Measurements from ENCODE around the gene SOCS7.

The SOCS7 gene

DNA sequence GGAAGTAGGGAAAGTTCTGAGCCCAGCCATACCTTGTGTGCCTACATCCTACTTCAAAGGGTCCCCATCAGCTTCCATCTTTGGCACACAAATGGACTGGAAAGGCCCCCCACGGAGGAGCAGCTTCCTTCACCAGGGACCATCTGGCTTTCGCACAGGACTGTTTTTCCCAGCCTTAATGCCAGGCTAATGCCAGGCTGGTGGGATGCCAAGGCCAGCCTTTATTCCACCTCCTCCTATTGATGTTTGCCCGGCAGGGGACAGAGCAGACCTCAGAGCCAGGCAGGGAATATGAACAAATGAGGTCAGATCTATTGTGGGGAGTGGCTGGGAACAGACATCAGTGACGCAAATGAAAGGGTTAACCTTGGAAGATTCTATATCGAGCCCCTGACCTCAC is 13.6 kb upstream of the SOCS7 start:
- DNase-seq: no peak

DNA sequence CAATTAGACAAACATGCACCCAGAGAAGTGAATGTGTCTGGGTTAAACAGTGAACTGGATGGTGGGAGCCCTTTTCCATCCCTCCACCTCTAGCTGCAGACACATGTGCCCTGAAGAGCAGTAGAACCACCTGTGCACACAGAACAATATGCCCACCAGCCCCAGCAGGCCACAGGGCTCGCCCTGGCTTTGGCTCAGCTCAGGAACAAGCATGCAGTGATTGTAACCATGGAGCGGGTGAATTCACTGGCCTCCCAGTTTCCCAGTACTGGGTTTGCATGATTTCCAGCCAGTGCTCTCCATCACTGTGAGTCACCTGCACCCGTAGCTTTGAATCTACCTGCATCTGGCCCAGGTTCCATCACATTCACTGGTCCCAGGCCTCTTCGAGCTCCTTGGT is 13.1 kb upstream of the SOCS7 start:
- DNase-seq: no peak

DNA sequence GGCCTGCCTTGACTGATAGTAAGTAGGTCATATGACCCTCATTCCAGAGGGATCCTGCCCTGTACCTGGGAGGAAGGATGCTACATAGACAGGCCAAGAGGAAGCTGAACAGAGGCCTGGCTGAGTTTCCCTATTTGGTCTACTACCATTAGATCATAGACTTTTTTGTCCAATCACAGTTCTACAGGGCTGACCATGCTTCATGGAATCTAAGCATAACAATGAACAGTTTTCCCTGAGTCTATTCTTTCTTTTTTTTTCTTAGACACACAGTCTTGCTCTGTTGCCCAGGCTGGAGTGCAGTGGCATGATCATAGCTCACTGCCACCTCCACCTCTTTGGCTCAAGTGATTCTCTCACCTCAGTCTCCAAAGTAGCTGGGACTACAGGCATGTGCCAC is 11.8 kb upstream of the SOCS7 start:
- DNase-seq: no peak

DNA sequence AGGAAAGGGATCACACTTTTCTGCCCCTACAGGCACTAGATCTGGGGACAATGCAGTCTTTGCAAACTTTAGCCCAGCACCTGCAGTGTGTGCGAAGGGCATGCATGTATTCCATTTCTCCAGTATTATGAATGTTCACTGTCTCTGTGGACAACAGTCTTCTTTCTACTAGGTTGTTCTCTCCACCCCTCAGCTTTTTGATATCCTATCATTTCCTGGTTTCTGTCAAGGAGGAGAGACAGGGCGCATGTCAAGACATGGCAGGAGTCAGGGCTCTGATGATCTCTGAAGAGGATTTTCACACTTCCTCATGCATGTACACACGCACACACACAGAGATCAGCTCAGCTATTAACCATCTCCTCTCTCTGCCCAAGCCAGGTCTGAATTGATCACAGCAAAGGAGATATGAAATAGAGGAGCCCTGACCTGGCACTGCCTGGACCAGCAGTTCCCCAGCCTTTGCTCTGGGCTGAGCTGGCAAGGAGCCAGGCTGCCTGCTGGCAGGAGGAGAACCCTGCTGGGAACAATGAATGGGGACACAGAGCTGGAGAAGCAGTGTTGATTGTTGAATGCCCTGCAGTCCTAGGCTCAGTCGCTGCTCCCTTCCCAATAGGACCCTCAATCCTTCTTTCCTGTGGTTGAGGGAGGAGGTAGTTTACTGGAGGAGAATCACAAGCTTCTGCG is 10.5 kb upstream of the SOCS7 start:
- peak; percentile 93 for DNase-seq

DNA sequence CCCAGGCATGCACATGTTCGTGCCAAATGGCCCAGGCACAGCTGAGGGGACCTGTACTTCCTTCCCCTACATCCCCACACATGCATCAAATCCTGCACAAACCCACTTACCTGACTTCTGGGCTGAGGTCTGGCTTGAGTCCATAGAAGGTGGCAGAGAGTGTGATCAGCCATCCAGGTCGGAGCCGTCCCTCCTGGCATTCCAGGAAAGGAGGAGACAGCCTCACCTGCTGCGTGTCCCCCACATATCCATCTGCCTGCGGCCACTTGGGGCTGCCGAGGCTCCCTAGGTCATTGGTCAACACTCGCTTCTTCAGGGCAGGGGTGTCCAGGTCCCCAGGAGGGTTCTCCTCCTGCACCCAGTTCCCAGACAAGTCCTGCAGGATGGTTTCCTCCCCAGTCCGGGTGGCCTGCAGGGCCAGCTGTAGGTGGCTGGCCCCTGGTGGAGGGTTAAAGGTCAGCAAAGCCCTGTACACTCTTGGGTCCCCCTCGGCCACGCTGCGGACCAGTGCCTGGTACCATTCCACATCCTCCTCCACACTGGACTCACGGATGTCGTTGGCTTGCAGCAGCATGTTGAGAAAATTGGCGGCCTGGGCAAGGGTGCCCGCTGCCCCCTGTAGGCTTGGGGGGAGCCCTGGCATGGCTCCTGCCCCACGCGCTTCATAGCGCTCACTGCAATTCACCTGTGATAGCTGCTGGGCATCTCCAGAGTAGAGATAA is 8.6 kb upstream of the SOCS7 start:
- DNase-seq: no peak

DNA sequence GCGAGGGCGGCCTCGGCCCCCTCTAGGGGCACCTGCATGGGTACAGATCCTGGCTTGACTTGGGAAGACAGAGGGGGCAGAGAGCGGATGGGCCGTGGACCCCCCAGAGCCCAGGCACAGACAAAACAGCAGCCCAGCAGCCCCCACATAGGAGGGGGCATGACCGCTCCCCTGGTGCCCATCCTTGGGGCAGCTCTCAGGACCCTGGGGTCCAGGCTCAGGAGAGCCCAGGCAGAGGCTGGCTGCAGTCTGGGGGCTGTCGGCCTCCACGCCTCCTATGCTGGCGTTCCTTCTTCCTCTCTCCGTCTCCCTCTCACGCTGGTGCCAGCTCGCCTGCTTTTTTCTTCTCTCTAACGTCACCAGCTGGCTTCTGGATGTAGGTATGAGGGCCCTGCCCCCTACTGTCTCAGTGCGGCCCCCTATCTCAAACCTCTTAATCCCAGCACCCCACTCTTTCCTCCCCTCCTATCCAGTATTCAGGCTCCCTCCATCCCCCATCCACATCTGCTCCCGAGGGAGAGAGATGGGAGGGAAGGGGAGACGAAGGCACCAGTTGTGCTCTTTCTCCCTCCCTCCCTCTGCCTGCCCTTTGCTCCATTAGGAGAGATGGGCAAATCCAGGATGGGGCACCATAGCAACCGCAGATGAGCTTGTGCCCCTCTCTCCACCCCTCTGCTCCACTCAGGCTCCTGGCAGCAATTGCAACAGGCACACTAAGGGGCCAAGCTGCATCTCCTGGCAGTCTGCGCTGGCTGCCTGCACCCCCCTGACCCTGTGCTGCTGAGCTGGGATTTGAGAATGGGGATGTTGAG is 7.8 kb upstream of the SOCS7 start, which contains the start of gene GPR179:
GPR179 (minus strand) TSS at position 349 of the 812 bp plus-strand sequence; CDS start at position 182, 167 bp downstream.
- DNase-seq: no peak

DNA sequence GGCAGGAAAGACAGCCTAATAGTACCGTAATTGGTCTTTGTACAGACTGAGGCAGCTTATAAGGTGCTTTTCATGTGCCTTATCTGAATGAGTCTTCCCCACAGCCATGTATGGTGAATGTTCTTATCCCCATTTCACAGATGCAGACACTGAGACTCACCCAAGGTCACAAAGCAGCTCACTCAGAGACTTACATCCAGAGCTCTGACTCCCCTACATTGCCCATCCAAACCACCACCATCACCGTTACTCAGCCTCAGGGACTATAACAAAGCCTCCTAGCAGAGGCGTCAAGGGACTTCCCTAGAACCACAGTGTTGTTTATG is 7.3 kb upstream of the SOCS7 start:
- no peak for DNase-seq

DNA sequence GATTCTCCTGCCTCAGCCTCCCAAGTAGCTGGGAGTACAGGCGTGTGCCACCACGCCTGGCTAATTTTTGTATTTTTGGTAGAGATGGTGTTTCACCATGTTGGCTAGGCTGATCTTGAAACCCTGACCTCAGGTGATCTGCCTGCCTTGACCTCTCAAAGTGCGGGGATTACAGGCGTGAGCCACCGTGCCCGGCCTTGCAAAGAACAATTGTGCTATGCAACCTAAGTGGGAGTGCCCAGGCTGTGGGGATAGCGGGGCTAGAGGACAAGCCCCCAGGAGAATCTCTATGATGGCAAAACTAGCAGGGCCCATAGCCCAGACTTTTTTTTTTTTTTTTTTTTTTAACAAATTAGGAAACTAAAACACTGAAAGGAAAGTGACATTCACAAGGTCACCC is 5.9 kb upstream of the SOCS7 start:
- no peak for DNase-seq

DNA sequence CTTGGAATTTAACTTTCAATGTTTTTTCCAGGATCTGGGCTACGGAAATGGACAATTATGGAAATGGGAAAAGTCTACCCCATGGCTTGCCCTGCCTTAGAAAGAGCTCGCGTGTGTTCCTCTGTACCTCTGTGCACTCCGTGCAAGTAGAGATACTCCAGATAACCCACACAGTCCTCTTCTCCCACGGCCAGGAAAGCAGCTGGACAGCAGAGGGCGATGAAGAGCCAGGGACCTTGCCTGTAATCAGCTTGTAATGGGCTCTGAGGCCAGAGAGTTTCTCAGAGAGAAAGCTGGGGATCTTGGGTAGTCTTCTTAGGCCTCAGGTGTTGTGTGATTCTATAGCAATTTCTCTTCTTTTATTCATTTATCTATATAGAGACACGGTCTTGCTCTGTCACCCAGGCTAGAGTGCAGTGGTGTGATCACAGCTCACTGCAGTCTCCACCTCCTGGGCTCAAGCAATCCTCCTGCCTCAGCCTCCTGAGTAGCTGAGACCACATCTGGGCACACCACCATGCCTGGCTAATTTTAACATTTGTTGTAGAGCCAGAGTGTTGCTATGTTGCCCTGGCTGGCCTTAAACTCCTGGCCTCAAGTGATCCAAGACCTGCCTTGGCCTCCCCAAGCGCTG is 2.4 kb upstream of the SOCS7 start:
- peak; percentile 67 for DNase-seq

DNA sequence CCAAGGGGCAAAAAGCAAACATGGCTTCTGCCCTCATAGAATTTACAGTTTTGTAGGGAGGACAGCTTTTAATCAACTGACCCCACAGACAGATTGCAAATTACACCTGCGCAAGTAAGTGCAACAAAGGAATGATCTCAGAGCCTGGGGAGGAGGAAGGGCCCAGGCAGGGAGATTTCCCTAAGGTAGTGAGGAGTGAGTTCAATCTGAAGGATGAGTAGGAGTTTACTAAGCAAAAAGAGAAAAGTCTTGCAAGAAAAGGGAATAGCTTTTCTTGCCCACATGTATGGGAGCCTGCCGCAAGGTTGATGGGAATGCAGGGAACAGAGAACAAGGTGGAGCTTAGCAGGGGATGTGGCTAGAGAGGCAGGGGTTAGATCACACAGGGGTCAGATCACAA is 1.6 kb upstream of the SOCS7 start:
- DNase-seq: no peak

DNA sequence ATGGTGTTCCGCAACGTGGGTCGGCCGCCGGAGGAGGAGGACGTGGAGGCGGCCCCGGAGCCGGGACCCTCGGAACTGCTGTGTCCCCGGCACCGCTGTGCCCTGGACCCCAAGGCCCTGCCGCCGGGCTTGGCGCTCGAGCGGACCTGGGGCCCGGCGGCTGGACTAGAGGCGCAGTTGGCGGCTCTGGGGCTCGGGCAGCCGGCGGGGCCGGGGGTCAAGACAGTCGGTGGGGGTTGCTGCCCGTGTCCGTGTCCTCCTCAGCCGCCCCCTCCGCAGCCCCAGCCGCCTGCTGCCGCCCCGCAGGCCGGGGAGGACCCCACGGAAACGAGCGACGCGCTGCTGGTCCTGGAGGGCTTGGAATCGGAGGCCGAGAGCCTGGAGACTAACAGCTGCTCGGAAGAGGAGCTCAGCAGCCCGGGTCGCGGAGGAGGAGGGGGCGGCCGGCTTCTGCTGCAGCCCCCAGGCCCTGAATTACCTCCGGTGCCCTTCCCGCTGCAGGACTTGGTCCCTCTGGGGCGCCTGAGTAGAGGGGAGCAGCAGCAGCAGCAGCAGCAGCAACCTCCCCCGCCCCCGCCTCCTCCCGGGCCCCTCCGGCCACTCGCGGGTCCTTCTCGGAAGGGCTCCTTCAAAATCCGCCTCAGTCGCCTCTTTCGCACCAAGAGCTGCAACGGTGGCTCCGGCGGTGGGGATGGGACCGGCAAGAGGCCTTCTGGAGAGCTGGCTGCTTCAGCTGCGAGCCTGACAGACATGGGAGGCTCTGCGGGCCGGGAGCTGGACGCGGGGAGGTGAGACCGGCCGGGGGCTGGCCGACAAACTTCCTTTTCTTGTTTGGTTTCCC is 821 bp downstream of the SOCS7 start:
- no peak for DNase-seq

DNA sequence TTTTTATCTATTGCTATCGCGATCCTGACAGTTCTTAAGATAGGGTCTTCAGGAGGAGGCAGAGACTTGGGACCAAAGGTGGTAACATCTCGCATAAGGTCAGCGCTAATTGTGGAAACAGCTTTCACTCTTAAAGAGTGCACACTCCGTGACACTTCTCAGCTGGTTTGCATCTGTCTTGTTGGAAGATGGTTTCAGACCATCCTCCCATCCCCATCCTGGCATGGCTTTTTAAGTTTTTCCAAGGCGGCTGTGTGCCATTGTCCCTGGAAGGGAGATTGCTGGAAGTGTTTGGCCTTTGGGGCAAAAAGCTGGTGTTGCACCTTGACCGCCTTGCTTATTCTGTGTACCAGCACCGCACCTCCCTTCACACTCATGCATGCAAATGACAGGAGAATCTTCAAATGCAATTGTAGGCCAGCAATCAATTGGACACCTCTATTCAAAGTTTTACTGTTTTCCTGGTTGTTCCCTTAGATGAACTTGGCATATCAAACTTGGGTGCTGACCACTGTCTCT is 1.5 kb downstream of the SOCS7 start:
- DNase-seq: no peak

DNA sequence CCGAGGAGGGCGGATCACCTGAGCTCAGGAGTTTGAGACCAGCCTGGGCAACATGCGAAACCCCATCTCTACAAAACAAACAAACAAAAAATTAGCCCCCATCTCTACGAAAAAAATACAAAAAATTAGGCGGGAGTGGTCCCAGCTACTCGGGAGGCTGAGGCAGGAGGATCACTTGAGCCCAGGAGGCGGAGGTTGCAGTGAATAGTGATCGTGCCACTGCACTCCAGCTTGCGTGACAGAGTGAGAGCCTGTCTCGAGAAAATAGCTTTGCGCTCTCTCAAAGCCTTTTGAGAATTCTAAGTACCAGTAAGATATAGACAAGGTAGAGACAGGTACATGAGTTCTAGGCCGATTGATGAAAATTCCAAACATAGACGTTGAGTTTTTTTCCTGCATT is 2.0 kb downstream of the SOCS7 start:
- DNase-seq: no peak

DNA sequence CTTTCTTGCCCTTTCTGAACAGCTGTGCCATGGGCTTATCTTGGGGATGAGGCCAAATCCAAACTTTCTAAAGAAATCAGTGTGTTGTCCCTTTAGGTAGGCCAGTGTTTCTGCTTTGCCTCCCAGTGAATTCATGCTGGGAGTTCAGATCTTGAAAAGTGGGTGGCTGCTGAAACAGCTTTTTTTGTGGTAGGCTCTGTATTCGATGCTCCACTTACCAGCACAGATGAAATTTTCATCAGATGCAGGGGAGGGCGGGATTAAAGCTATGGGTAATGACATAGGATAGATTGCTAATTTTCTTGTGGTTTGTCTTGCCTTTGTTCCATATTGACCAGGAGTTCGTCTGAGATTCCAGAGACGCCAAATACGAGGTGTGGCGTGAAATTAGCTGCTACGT is 2.8 kb downstream of the SOCS7 start:
- DNase-seq: no peak

DNA sequence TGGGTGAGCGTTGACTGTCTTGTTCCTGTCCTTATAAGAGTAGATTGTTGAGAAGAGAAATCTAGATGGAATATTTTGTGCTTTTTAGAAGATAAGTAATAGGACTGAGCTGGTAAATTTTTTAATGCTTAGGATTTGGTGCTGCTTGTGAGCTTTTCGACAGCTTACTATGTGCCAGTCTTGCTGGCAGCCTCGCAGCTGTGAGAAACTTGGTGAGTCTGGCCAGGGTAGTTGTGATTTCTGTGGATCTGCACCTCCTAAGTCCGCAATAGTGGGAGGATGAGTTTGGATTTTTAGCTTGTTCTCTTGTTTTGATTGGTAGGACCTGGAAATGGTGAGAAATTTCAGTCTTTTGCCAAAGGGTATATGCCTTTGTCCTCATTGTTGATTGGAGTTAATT is 3.6 kb downstream of the SOCS7 start:
- no peak for DNase-seq

DNA sequence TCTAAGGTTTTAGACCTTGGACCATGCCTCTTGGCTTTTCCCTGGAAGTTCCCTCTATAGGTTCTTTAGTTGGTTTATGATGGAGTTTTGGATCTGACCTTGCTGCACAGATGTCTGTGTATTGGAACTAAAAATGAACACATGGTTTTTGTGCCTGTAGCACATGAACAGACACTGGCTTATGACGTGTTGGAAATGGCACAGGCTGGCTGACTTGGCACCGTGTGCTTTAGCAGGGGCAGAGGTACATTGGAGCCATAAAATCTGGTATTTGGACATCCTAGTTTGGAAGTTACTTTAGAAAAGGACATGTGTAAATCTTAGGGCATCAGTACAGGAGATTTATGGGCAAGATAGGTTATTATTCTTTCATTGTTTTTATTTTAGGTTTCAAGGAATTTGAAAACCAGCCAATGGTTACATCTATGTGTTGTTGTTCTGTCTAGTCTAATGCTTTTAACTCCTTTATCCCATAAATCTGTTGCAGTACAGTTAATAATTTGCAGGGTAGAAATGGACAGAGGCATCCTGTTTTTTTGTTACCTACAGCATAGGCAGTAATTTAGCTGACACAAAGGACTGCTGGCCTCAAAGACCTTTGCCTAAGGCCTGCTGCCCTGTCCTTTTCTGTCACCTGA is 6.0 kb downstream of the SOCS7 start:
- DNase-seq: no peak

DNA sequence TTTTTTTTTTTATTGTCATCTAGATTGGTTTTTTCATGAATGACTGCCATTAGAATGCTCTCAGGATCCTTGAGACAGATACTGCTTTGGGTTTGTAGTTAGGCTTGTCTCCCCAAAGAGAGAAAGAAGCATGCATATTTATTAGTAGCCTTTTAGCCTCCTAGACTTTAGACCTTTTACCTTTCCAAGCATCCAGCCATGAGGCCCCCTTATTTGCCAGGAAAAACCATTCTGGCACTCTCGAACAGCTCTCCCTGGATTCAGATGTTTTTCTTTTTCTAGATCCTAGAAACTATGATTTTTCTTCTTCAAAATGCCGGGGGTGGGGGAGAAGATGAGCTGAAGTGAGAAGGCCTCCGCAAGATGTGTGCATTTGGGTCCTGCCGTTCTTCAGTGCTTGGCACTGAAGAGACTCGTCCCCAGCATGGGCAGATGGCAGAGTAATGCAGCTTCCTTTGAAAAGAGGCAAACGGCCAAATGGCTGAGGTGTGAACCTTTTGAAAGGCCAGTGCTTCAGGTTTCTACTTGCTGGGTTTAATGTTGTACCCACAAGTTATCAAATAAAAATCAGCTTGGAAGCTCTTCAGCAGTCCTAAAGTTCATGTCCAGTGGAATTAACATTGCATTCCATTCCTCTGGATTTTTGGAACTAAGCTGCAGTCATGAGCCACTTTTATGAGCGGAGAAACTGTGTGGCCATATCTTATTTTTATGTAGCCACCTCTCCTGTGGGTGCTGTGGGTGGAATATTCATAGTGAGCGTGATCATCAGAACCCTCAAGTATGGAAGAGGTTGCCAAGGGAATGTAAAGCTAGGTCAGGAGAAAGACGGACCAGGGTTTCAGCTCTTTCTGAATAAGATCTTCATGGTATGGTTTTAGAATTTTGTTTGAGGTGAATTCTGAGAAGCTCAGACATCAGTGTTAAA is 7.2 kb downstream of the SOCS7 start:
- DNase-seq: peak; percentile 6

DNA sequence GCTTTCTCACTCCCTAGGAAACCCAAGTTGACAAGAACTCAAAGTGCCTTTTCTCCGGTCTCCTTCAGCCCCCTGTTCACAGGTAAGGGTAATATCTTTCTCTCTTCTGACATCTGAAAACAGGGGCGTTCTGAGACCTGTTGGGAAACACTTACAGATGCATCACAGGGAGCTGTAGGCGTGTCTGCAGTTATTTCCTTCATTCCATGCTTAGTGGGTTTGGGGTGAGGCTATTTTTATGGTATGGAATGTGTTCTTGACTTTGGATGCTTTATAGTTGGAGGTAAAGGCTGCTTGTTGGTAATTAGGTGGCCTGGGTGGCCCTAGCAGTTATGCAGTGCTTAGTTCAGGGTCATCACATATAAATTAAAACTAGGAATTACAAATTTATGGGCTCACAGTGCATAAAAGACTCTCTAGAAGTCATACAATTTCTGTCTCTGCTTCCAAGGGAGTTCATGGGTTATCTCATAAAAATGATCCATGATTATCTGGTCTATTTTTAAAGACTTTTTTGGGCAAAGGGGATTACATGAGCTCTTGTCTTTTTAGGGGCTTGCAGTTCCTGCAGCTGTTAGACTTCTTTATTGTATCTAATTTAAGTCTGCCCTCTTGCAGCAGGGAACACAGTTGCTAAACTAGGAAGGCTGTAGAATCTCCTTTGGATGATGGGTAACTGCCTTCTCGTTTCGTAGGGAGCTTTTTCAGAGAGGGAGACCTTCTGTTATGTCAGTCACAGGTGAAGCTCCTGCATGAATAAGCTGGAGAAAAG is 10.2 kb downstream of the SOCS7 start:
- DNase-seq: no peak

DNA sequence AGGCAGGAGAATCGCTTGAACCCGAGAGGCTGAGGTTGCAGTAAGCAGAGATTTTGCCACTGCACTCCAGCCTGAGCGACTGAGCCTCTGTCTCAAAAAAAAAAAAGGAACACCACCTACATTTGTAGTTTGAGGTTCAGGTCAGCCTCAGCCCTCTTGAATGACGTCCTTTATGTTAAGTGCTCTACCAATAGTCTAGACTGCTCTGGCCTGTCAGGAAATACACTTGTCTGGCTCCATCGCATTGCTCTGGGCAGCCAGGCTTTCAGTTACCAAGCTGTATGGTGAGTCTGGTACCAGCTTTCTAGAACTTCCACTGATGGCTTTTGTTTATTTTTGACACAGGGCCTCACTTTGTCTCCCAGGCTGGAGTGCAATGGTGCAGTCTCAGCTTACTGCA is 11.4 kb downstream of the SOCS7 start:
- DNase-seq: no peak

DNA sequence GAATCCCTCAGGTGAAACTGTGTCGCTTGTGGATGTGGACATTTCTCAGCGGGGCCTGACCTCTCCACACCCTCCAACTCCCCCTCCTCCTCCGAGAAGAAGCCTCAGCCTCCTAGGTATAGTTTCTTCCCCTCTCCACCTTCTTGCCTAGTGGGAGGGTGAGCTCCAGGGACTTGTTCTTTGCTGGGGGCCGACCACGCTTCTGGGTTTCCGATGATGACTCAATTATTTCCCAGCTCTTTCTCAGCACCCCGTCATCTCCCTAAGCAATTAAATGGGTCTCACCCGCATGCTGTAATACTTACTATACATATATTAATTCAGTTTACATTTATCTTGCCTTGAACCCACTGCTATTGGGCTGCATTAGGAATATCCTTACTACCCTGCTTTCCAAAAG is 13.1 kb downstream of the SOCS7 start:
- DNase-seq: no peak
